ENCODE data around the gene FKBP15.

- TF ChIP-seq CTCF (IDR thresholded peaks at IDR 0.05) (no peak), POLR2A (IDR thresholded peaks at IDR 0.05) (no peak), POLR2AphosphoS5 (IDR thresholded peaks at IDR 0.05) (no peak), EP300 (IDR thresholded peaks at IDR 0.05) (no peak)
These were observed 52.3 kb downstream of the FKBP15 start for GRCh38 chr9:113168809-113169208.

Measured in upper lobe of left lung (tissue), 4 donors.